Mucosa of descending colon (tissue), 3 donors: Measurements from ENCODE around the gene PACS2. TPM values are rescaled to one million over a fixed set of nuclear protein-coding genes. Genes with fewer than 3 reads are reported as not detected.

Experiments
- ATAC-seq: fragments of 200-7000 bp; cut with Tn5 transposase; one replicate; pipeline ENCODE4 v1.9.1; 2020; ENCODE audit warnings: mild to moderate bottlenecking, moderate library complexity
- DNase-seq, 3 donors: peaks; one replicate each; pipeline ENCODE4 v3.0.0-alpha.2; 2020
- H3K36me3 ChIP-seq: fragments of 200-600 bp; one replicate; pipeline ENCODE4 v1.8.0; 2021; ENCODE audit warnings: low read depth, mild to moderate bottlenecking
- H3K4me1 ChIP-seq: fragments of 200-600 bp; one replicate; pipeline ENCODE4 v1.8.0; 2021; ENCODE audit warnings: low read depth, mild to moderate bottlenecking
- H3K4me3 ChIP-seq: fragments of 200-600 bp; one replicate; pipeline ENCODE4 v1.8.0; 2021; ENCODE audit warnings: mild to moderate bottlenecking
- H3K9me3 ChIP-seq: fragments of 200-600 bp; one replicate; pipeline ENCODE4 v1.8.0; 2021; ENCODE audit warnings: mild to moderate bottlenecking
- intact Hi-C, 2 donors: fragments of 100-400 bp; cut with DNase I in 1 of 2; cut with micrococcal nuclease in 1 of 2; formaldehyde crosslinking; loops; one replicate each; pipeline versions ENCODE4 v1.11.0 to v1.11.1; 2022; cut with DNase I, micrococcal nuclease
- total RNA-seq, 3 donors: library from RNA; stranded (reverse); fragmentation: NEBNext Ultra II Directional in 2 of 3; extraction: Animal tissue kit (Norgen Biotek cat#: 25700) in 2 of 3; gene quantifications; one replicate each; pipeline versions ENCODE4 v1.2.1 to v1.2.4, GENCODE V29; 2021 to 2023
- TF ChIP-seq, protein P1 (sequence below): fragments of 200-600 bp; IDR thresholded peaks from one replicate; pipeline ENCODE4 v1.8.0; 2022; ENCODE audit warnings: antibody characterized with exemption, mild to moderate bottlenecking
- donor health status: DM: no; HTN: no; CAD: no; lungs with moderate emphysema.
- donor health status: DM: no; HTN: no; CAD: no.
- donor health status: DM: no; HTN: yes; CAD: no.

Gene PACS2
- total RNA-seq, 3 donors from 2014 or later: 71.7 to 84.3 (median 78.9) TPM

DNA sequence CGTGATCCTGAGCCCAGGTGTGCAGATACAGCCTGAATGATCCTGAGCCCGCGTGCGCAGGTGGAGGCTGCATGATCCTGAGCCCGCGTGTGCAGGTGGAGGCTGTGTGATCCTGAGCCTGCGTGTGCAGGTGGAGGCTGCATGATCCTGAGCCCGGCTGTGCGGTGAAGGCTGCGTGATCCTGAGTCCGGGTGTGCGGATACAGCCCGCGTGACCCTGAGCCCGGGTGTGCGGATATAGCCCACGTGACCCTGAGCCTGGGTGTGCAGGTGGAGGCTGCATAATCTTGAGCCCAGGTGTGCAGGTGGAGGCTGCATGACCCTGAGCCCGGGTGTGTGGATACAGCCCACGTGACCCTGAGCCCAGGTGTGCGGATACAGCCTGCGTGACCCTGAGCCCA, 34.0 kb upstream of the PACS2 start:
- intact Hi-C loops: loop anchor here (5.0 kb wide), 1 partner anchor 78 kb away; no protein-coding TSS in a partner anchor
- ATAC-seq (no peak), DNase-seq (no peak)
- H3K36me3 ChIP-seq: no peaks in the 10 kb centered on the region
- peaks cover 8% of the 10 kb centered on the region for H3K4me1 ChIP-seq
- H3K9me3 ChIP-seq: no peaks in the 10 kb centered on the region
- TF ChIP-seq, protein P1, sequence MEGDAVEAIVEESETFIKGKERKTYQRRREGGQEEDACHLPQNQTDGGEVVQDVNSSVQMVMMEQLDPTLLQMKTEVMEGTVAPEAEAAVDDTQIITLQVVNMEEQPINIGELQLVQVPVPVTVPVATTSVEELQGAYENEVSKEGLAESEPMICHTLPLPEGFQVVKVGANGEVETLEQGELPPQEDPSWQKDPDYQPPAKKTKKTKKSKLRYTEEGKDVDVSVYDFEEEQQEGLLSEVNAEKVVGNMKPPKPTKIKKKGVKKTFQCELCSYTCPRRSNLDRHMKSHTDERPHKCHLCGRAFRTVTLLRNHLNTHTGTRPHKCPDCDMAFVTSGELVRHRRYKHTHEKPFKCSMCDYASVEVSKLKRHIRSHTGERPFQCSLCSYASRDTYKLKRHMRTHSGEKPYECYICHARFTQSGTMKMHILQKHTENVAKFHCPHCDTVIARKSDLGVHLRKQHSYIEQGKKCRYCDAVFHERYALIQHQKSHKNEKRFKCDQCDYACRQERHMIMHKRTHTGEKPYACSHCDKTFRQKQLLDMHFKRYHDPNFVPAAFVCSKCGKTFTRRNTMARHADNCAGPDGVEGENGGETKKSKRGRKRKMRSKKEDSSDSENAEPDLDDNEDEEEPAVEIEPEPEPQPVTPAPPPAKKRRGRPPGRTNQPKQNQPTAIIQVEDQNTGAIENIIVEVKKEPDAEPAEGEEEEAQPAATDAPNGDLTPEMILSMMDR: no peak
- H3K4me3 ChIP-seq: no peak overlapping the region

DNA sequence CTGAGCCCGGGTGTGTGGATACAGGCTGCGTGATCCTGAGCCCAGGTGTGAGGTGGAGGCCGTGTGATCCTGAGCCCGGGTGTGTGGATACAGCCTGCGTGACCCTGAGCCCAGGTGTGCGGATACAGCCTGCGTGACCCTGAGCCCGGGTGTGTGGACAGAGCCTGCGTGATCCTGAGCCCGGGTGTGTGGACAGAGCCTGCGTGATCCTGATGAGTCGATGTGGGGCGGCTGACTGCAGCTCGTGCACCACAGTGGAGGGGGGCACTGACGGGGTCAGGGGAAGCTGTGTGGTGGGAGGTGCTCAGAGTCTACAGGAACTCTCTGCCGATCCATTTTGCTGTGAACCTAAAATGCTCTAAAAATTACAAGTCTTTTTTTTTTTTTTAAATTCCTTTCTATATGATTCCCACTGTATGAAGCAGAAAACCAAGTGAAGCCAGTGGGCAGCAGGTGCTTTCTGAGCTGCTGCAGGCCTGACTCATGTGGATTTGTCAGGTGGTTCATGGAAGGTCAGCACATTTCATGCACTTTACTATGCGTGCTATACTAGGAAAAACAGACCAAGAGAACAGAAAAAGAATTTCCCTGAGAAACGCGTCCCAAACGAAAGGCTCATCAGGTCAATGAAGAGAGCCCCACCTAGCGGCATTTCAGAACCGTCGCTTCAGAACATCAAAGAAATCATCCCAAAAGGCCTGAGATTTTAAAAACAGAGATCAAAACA, 33.0 kb upstream of the PACS2 start:
- Histone ChIP-seq H3K4me3 (no peak overlapping the region), H3K9me3 (no peaks in the 10 kb centered on the region), H3K4me1 (peaks cover 8% of the 10 kb centered on the region), H3K36me3 (no peaks in the 10 kb centered on the region)
- peak in 1 of 3 donors; percentile 54 for DNase-seq
- peak; percentile 58 for ATAC-seq
- intact Hi-C loops: loop anchor here (5.0 kb wide), 1 partner anchor 79 kb away; no protein-coding TSS in a partner anchor
- TF ChIP-seq, protein P1: peak; percentile 26

DNA sequence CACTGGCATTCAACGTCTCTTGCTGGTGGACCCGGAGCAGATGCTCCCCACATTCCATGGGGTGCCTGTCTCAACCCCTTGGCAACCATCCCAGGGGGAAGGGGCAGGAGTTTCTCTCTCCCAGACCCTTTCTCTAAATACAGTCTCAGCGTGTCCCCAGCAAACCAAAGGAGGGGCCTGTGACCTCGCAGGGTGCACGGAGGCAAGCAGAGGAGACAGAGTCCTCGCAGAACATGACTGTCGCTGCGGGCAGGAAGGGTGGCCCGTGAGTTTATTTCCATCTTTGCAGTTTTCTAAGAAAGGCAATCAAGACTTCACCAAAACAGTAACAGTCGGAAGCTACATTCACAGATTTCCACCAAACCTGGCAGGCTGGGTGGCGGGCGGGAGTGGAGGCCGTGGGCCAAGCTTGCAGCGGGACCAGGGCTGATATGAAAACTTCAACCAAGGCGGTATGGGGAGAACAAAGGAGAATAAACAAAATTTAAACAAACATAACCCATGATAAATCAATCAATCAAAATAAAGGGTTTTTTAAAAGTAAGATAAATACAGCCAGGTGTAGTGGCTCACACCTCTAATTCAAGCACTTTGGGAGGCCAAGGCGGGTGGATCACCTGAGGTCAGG, 32.3 kb upstream of the PACS2 start:
- DNase-seq: no peak
- Histone ChIP-seq H3K36me3 (no peaks in the 10 kb centered on the region), H3K9me3 (no peaks in the 10 kb centered on the region), H3K4me3 (no peak overlapping the region), H3K4me1 (peaks cover 8% of the 10 kb centered on the region)
- no peak for ATAC-seq
- TF ChIP-seq, protein P1: no peak
- intact Hi-C loops: loop anchor here (5.0 kb wide), 1 partner anchor 80 kb away; no protein-coding TSS in a partner anchor

DNA sequence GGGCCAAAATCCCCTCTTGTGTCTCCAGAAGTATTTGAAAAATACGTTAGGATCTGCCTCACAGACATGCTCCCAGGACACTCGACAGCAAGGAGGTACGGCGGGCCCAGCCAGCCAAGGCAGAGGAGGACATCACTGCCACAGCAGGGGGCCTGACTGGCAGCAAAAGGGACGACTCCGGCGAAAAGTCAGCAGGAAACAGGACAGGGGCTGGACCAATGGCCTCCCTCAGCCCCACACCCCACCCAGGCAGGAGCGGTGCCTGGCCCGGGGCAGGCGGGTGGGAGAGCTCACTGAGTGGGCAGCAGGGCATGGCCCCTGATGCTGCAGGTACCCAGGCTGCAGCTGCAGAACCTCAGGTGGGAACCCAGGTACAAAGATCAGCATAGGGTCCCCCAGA, 31.5 kb upstream of the PACS2 start:
- H3K36me3 ChIP-seq: no peaks in the 10 kb centered on the region
- DNase-seq (no peak), ATAC-seq (no peak)
- intact Hi-C loops: loop anchor here (5.0 kb wide), 1 partner anchor 81 kb away; no protein-coding TSS in a partner anchor
- TF ChIP-seq, protein P1: no peak
- no peaks in the 10 kb centered on the region for H3K9me3 ChIP-seq
- H3K4me1 ChIP-seq: peaks cover 8% of the 10 kb centered on the region
- no peak overlapping the region for H3K4me3 ChIP-seq

DNA sequence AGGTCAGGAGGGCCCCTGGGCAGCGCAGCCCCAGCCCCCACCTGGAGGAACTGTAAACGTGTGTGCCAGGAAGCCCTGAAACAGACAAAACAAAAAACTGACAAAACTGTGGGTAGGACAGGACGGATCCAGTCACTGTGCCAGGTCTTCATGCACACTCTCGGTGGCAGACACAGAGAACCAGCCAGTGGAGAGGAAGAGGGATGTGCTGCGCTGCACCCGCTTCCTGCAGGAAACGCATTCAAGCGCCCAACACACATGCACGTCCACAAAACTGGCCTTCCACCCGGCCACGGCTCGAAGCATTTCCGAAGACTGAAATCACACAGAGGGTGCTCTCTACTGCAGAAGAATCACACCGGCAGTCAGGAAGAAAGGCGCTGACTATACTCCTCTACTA, 30.6 kb upstream of the PACS2 start:
- intact Hi-C loops: loop anchor here (5.0 kb wide), 1 partner anchor 82 kb away; no protein-coding TSS in a partner anchor
- Histone ChIP-seq H3K36me3 (no peaks in the 10 kb centered on the region), H3K9me3 (no peaks in the 10 kb centered on the region), H3K4me3 (no peak overlapping the region), H3K4me1 (peaks cover 8% of the 10 kb centered on the region)
- TF ChIP-seq, protein P1: no peak
- DNase-seq (no peak), ATAC-seq (no peak)
